IMR-90 (cell line): Measurements from ENCODE around the gene SMIM7. TPM values are rescaled to one million over a fixed set of nuclear protein-coding genes. Genes with fewer than 3 reads are reported as not detected.

Experiments
- ATAC-seq: fragments of 200-7000 bp; cut with Tn5 transposase; 2 replicates; pipeline ENCODE4 v1.9.1; 2020; ENCODE audit warnings: low read depth, mild to moderate bottlenecking, moderate library complexity
- BruUV-seq: library from RNA; stranded (reverse); fragments of 400-500 nt; replicated peaks from 2 replicates; lab custom pipeline; 2021; lab: Mats Ljungman, UMichigan
- CTCF ChIA-PET: fragments of 300-600 bp; formaldehyde crosslinking; extraction: SDS; loops from one replicate; lab custom pipeline; 2021; ENCODE audit warnings: antibody characterized with exemption; lab: Yijun Ruan, JAX
- POLR2A ChIA-PET: fragments of 300-600 bp; sonication (Branson Sonifier 250); formaldehyde crosslinking; loops from one replicate; lab custom pipeline; 2022; ENCODE audit warnings: antibody characterized with exemption; ENCODE audit not compliant: unreplicated experiment; lab: Charles Lee
- DNase-seq: peaks from one replicate; pipeline ENCODE4 v3.0.0; 2013
- H2AFZ ChIP-seq: replicated peaks from 2 replicates; pipeline ENCODE3; 2013; ENCODE audit warnings: low read length, mild to moderate bottlenecking; ENCODE audit not compliant: poor library complexity
- H2AK5ac ChIP-seq: 2 replicates; pipeline ENCODE4 v1.6.1; 2013; ENCODE audit warnings: low read depth, low read length, inconsistent platforms
- H2AK9ac ChIP-seq: replicated peaks from 2 replicates; pipeline ENCODE3; 2013; ENCODE audit warnings: mild to moderate bottlenecking, low read depth, low read length, moderate library complexity; ENCODE audit not compliant: poor library complexity
- H2BK120ac ChIP-seq: 2 replicates; pipeline ENCODE4 v1.6.1; 2013; ENCODE audit warnings: low read depth, low read length, inconsistent platforms
- H2BK15ac ChIP-seq: 3 replicates; pipeline ENCODE4 v1.6.1; 2013; ENCODE audit warnings: low read depth, low read length, inconsistent platforms
- H2BK20ac ChIP-seq: 2 replicates; pipeline ENCODE4 v1.6.1; 2013; ENCODE audit warnings: low read depth, mild to moderate bottlenecking, inconsistent platforms, low read length, moderate library complexity
- H2BK5ac ChIP-seq: 2 replicates; pipeline ENCODE4 v1.6.1; 2013; ENCODE audit warnings: mild to moderate bottlenecking, low read depth, low read length, inconsistent platforms; ENCODE audit not compliant: poor library complexity, severe bottlenecking
- H3K14ac ChIP-seq: replicated peaks from 2 replicates; pipeline ENCODE4 v1.6.1; 2013; ENCODE audit warnings: low read depth, low read length, inconsistent platforms
- H3K18ac ChIP-seq: 2 replicates; pipeline ENCODE4 v1.6.1; 2013; ENCODE audit warnings: low read depth, low read length, control low read depth
- H3K23ac ChIP-seq: 2 replicates; pipeline ENCODE4 v1.6.1; 2013; ENCODE audit warnings: low read depth, low read length, inconsistent platforms
- H3K27ac ChIP-seq: 2 replicates; pipeline ENCODE4 v1.5.1; 2013; ENCODE audit warnings: mild to moderate bottlenecking, control low read depth, low read length; ENCODE audit not compliant: insufficient read depth
- H3K27me3 ChIP-seq: 2 replicates; pipeline ENCODE4 v1.6.1; 2013; ENCODE audit warnings: low read length; ENCODE audit not compliant: control insufficient read depth, insufficient read depth
- H3K36me3 ChIP-seq: 2 replicates; pipeline ENCODE4 v1.6.1; 2013; ENCODE audit warnings: low read length, mixed read lengths; ENCODE audit not compliant: control insufficient read depth, insufficient read depth
- H3K4ac ChIP-seq: 2 replicates; pipeline ENCODE4 v1.6.1; 2013; ENCODE audit warnings: low read depth, low read length, inconsistent platforms
- H3K4me1 ChIP-seq: 2 replicates; pipeline ENCODE4 v1.6.1; 2013; ENCODE audit warnings: low read length, mixed read lengths; ENCODE audit not compliant: control insufficient read depth, insufficient read depth
- H3K4me2 ChIP-seq: 2 replicates; pipeline ENCODE4 v1.6.1; 2013; ENCODE audit warnings: low read depth, mild to moderate bottlenecking, control low read depth, low read length, moderate library complexity
- H3K4me3 ChIP-seq: 2 replicates; pipeline ENCODE4 v1.5.1; 2013; ENCODE audit warnings: low read depth, mild to moderate bottlenecking, control low read depth, low read length, moderate library complexity; ENCODE audit not compliant: insufficient read depth
- H3K56ac ChIP-seq: 2 replicates; pipeline ENCODE4 v1.6.1; 2013; ENCODE audit warnings: low read length, inconsistent platforms; ENCODE audit not compliant: insufficient read depth; ENCODE audit errors: extremely low read depth
- H3K79me1 ChIP-seq, 2 experiments: 2 replicates each; pipeline ENCODE4 v1.6.1; 2013; ENCODE audit warnings: low read length in 2 of 2, inconsistent platforms in 1 of 2, low read depth in 1 of 2
- H3K9ac ChIP-seq: 2 replicates; pipeline ENCODE4 v1.6.1; 2013; ENCODE audit warnings: low read depth, low read length, control low read depth
- H3K9me1 ChIP-seq: 2 replicates; pipeline ENCODE4 v1.6.1; 2013; ENCODE audit warnings: low read length, inconsistent platforms; ENCODE audit not compliant: insufficient read depth
- H3K9me3 ChIP-seq: 2 replicates; pipeline ENCODE4 v1.6.1; 2013; ENCODE audit warnings: low read length; ENCODE audit not compliant: control insufficient read depth, insufficient read depth
- H4K20me1 ChIP-seq: 2 replicates; pipeline ENCODE4 v1.6.1; 2013; ENCODE audit warnings: low read length, inconsistent platforms; ENCODE audit not compliant: insufficient read depth
- H4K5ac ChIP-seq: 2 replicates; pipeline ENCODE4 v1.6.1; 2013; ENCODE audit warnings: mild to moderate bottlenecking, low read depth, low read length, control low read depth
- H4K8ac ChIP-seq, 2 experiments: 2 replicates each; pipeline ENCODE4 v1.6.1; 2013; ENCODE audit warnings: low read depth in 2 of 2, low read length in 2 of 2, control low read depth in 1 of 2, inconsistent platforms in 1 of 2
- H4K91ac ChIP-seq: 2 replicates; pipeline ENCODE4 v1.6.1; 2013; ENCODE audit warnings: low read depth, low read length, inconsistent platforms; ENCODE audit not compliant: insufficient read depth
- BHLHE40 ChIP-seq: fragments of 150-350 bp; IDR thresholded peaks from 2 replicates; pipeline ENCODE4 v1.6.1; 2016; ENCODE audit warnings: mild to moderate bottlenecking, low read depth, low read length
- CHD1 ChIP-seq: IDR thresholded peaks from 2 replicates; pipeline ENCODE4 v1.6.1; 2012; ENCODE audit warnings: low read depth, low read length, improper control_type of control experiment
- FOS ChIP-seq: fragments of 150-350 bp; IDR thresholded peaks from 2 replicates; pipeline ENCODE4 v1.6.1; 2016; ENCODE audit warnings: low read depth, low read length
- RAD21 ChIP-seq: IDR thresholded peaks from 2 replicates; pipeline ENCODE4 v1.6.1; 2012; ENCODE audit warnings: low read length, improper control_type of control experiment
- RCOR1 ChIP-seq: IDR thresholded peaks from 2 replicates; pipeline ENCODE4 v1.6.1; 2012; ENCODE audit warnings: mild to moderate bottlenecking, low read length, improper control_type of control experiment; ENCODE audit not compliant: insufficient replicate concordance
- RFX5 ChIP-seq: IDR thresholded peaks from 2 replicates; pipeline ENCODE4 v1.8.0; 2012; ENCODE audit warnings: low read depth, mild to moderate bottlenecking, low read length, moderate library complexity
- SMC3 ChIP-seq: fragments of 150-350 bp; IDR thresholded peaks from 2 replicates; pipeline ENCODE4 v1.6.1; 2016; ENCODE audit warnings: low read depth, mild to moderate bottlenecking, antibody characterized with exemption, low read length, moderate library complexity
- WGBS, 2 experiments: methylation state at CpG; one replicate each; pipeline versions ENCODE4 v1.1.5 to v1.1.7; 2013; ENCODE audit warnings: missing lambda C conversion rate in 2 of 2; ENCODE audit not compliant: insufficient read length in 1 of 2; ENCODE audit errors: extremely low coverage in 2 of 2; 5-methylcytosine and 5-hydroxymethylcytosine counted together
- dilution Hi-C: fragments of 300-500 bp; cut with HindIII; formaldehyde crosslinking; loops from one replicate; pipeline ENCODE4 v1.14.3; 2018; ENCODE audit warnings: low sequenced_read_pairs; ENCODE audit not compliant: unreplicated experiment
- in situ Hi-C: fragments of 300-500 bp; cut with MboI; formaldehyde crosslinking; loops from 3 replicates; pipeline ENCODE4 v1.14.3; 2019; ENCODE audit warnings: low sequenced_read_pairs, inconsistent platforms, mixed read lengths
- intact Hi-C: fragments of 100-400 bp; cut with micrococcal nuclease; formaldehyde crosslinking; loops from 2 replicates; pipeline ENCODE4 v1.10.0; 2022
- polyA plus RNA-seq, 3 experiments: library from polyadenylated mRNA; depleted of rRNA; stranded (reverse); fragments of >200 nt; gene quantifications; 2 replicates each; pipeline ENCODE4 v1.2.3, GENCODE V29; 2012; ENCODE audit warnings: low replicate concordance in 1 of 3
- total RNA-seq: library from RNA; depleted of rRNA; stranded (reverse); fragments of >200 nt; gene quantifications from 2 replicates; pipeline ENCODE4 v1.2.3, GENCODE V29; 2012
- TF ChIP-seq, protein P1 (sequence below): fragments of 150-350 bp; IDR thresholded peaks from 2 replicates; pipeline ENCODE4 v1.6.1; 2017; ENCODE audit warnings: mild to moderate bottlenecking, antibody characterized with exemption, low read length, low read depth
- TF ChIP-seq, protein P2 (sequence below): conservative IDR thresholded peaks from 2 replicates; pipeline ENCODE4 v1.5.1; 2012; ENCODE audit warnings: mild to moderate bottlenecking, low read depth, low read length, improper control_type of control experiment
- TF ChIP-seq, protein P3 (sequence below): fragments of 150-350 bp; IDR thresholded peaks from 2 replicates; pipeline ENCODE4 v1.6.1; 2016; ENCODE audit warnings: low read depth, mild to moderate bottlenecking, low read length, moderate library complexity, borderline replicate concordance

SMIM7 gene
- total and polyA plus RNA-seq, 2 of the 4 experiments (the other 2 are of a cell fraction), result 55.7 to 64.8 TPM

DNA sequence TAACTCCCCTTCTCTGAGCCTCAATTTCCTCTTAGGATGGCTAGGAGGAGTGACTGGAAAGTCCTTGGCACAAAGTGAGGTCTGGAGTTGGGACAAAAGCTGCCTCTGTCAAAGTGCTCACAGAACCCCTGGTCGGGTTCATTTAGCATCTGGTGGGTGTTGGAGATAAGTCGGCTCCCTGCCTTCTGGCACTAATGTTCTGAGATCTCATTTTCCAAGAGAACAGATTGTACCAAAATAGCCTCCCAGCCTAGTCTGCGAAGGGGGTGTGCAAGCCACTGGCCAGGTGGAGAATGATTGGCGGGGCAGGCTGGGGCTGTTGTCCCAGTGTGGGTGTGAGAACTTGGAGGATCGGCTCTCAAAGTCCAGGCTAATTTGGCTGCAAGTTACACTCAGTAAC, 39.0 kb upstream of the SMIM7 start:
- Histone ChIP-seq H3K56ac (no peak overlapping the region), H3K9me1 (no peaks in the 10 kb centered on the region), H3K4me2 (no peak overlapping the region), H2AFZ (no peak overlapping the region), H3K14ac (no peak overlapping the region), H4K5ac (no peak overlapping the region), H2AK9ac (no peak overlapping the region), H3K27ac (no peak overlapping the region), H3K79me1 (no peaks in the 10 kb centered on the region), H2BK20ac (no peak overlapping the region), H3K27me3 (peaks cover 8% of the 10 kb centered on the region), H3K4me3 (no peak overlapping the region), H3K18ac (no peak overlapping the region), H3K4me1 (no peaks in the 10 kb centered on the region), H4K20me1 (no peaks in the 10 kb centered on the region), H4K8ac (no peak overlapping the region), H3K23ac (no peak overlapping the region), H2BK5ac (no peak overlapping the region), H2BK120ac (no peak overlapping the region), H2AK5ac (no peak overlapping the region), H3K9me3 (no peaks in the 10 kb centered on the region), H3K9ac (no peak overlapping the region), H3K4ac (no peak overlapping the region), H4K91ac (no peak overlapping the region), H3K36me3 (no peaks in the 10 kb centered on the region), H2BK15ac (no peak overlapping the region)
- ATAC-seq, result no peak
- TF ChIP-seq SMC3, result no peak
- TF ChIP-seq BHLHE40, result no peak
- TF ChIP-seq, protein P1, sequence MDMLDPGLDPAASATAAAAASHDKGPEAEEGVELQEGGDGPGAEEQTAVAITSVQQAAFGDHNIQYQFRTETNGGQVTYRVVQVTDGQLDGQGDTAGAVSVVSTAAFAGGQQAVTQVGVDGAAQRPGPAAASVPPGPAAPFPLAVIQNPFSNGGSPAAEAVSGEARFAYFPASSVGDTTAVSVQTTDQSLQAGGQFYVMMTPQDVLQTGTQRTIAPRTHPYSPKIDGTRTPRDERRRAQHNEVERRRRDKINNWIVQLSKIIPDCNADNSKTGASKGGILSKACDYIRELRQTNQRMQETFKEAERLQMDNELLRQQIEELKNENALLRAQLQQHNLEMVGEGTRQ, result no peak
- TF ChIP-seq CHD1, result no peak
- no peak for TF ChIP-seq RFX5
- no peak for TF ChIP-seq FOS
- no peak for TF ChIP-seq RCOR1
- TF ChIP-seq, protein P2, sequence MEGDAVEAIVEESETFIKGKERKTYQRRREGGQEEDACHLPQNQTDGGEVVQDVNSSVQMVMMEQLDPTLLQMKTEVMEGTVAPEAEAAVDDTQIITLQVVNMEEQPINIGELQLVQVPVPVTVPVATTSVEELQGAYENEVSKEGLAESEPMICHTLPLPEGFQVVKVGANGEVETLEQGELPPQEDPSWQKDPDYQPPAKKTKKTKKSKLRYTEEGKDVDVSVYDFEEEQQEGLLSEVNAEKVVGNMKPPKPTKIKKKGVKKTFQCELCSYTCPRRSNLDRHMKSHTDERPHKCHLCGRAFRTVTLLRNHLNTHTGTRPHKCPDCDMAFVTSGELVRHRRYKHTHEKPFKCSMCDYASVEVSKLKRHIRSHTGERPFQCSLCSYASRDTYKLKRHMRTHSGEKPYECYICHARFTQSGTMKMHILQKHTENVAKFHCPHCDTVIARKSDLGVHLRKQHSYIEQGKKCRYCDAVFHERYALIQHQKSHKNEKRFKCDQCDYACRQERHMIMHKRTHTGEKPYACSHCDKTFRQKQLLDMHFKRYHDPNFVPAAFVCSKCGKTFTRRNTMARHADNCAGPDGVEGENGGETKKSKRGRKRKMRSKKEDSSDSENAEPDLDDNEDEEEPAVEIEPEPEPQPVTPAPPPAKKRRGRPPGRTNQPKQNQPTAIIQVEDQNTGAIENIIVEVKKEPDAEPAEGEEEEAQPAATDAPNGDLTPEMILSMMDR, result no peak
- TF ChIP-seq, protein P3, sequence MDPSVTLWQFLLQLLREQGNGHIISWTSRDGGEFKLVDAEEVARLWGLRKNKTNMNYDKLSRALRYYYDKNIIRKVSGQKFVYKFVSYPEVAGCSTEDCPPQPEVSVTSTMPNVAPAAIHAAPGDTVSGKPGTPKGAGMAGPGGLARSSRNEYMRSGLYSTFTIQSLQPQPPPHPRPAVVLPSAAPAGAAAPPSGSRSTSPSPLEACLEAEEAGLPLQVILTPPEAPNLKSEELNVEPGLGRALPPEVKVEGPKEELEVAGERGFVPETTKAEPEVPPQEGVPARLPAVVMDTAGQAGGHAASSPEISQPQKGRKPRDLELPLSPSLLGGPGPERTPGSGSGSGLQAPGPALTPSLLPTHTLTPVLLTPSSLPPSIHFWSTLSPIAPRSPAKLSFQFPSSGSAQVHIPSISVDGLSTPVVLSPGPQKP, result no peak
- no peak for TF ChIP-seq RAD21
- intact Hi-C loops (no loop called here), dilution Hi-C loops (no loop called here), in situ Hi-C loops (no loop called here)
- no CpG with 5 or more reads among the region's 5 CpGs for whole genome bisulfite sequencing, 2 experiments
- no peak for DNase-seq
- no TSS peak for BruUV-seq
- POLR2A ChIA-PET, result no interaction called here
- CTCF ChIA-PET, result no interaction called here
